Measurements from ENCODE around the gene LRP2BP. TPM values are rescaled to one million over a fixed set of nuclear protein-coding genes. Genes with fewer than 3 reads are reported as not detected.

Gene LRP2BP
- total RNA-seq, 1 donor from 2014 or later: 0.92 TPM

DNA sequence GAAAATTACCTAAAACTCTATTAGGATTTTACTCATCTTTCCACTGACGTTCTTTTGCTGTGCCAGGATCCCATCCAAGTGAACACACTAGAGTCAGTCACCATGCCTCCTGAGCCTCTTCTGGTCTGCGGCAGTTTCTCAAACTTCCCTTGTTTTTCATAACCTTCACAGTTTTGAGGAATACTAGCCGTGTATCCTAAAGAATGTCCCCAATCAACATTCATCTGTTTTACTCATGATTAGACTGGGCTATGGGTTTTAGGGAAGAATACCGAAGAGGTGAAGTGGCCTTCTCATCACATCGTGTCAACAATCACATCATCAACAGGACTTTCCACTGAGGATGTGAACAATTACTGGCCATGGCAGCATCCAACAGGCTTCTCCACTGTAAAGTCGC is 4.8 kb downstream of the LRP2BP start:
- peaks cover 14% of the 10 kb centered on the region for H3K4me1 Mint-ChIP-seq (ENCODE audit: unreplicated experiment)
- H3K9me3 Mint-ChIP-seq (ENCODE audit: unreplicated experiment): no peaks in the 10 kb centered on the region
- peaks cover 3% of the 10 kb centered on the region for H3K36me3 Mint-ChIP-seq (ENCODE audit: low read depth, unreplicated experiment)
- DNase-seq (ENCODE audit: low spot score): no peak
- peaks cover 5% of the 10 kb centered on the region for H3K27me3 Mint-ChIP-seq (ENCODE audit: unreplicated experiment)
- no peak overlapping the region for H3K27ac Mint-ChIP-seq (ENCODE audit: unreplicated experiment)
- no peak overlapping the region for H3K4me3 Mint-ChIP-seq (ENCODE audit: unreplicated experiment)
- TF ChIP-seq CTCF (IDR thresholded peaks at IDR 0.05; ENCODE audit: unreplicated experiment): no peak

GRCh38 chr4:185387957-185388356 is 7.8 kb downstream of the LRP2BP start:
- no peak for DNase-seq (ENCODE audit: low spot score)
- peaks cover 31% of the 10 kb centered on the region for H3K4me1 Mint-ChIP-seq (ENCODE audit: unreplicated experiment)
- no peaks in the 10 kb centered on the region for H3K27me3 Mint-ChIP-seq (ENCODE audit: unreplicated experiment)
- H3K27ac Mint-ChIP-seq (ENCODE audit: unreplicated experiment): no peak overlapping the region
- TF ChIP-seq CTCF (IDR thresholded peaks at IDR 0.05; ENCODE audit: unreplicated experiment): no peak
- no peaks in the 10 kb centered on the region for H3K9me3 Mint-ChIP-seq (ENCODE audit: unreplicated experiment)
- no peak overlapping the region for H3K4me3 Mint-ChIP-seq (ENCODE audit: unreplicated experiment)
- H3K36me3 Mint-ChIP-seq (ENCODE audit: low read depth, unreplicated experiment): peaks cover 8% of the 10 kb centered on the region

DNA sequence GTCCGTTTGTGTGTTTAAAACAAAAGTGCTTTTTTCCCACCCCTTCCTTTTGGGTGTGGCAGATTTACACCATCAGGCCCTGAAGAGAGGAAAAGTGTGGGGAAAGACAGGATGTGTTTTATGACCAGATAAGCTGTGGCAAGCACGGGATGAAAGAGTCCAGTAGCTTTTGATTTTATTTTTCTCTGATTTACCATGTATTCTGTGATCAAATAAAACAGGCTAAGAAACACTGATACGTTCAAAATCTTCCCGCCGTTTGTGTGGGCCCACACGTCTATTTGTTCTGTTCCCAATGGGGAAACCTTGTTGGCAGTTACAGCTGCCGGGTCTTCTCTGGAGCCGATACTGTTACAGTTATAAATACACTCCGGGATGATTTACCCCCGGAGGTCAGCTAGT is 10.8 kb downstream of the LRP2BP start:
- peaks cover 21% of the 10 kb centered on the region for H3K36me3 Mint-ChIP-seq (ENCODE audit: low read depth, unreplicated experiment)
- H3K4me3 Mint-ChIP-seq (ENCODE audit: unreplicated experiment): peak overlapping the region; percentile 25
- H3K9me3 Mint-ChIP-seq (ENCODE audit: unreplicated experiment): peaks cover 6% of the 10 kb centered on the region
- peak overlapping the region; percentile 98 for H3K27ac Mint-ChIP-seq (ENCODE audit: unreplicated experiment)
- no peak for DNase-seq (ENCODE audit: low spot score)
- TF ChIP-seq CTCF (IDR thresholded peaks at IDR 0.05; ENCODE audit: unreplicated experiment): no peak
- peaks cover 33% of the 10 kb centered on the region for H3K4me1 Mint-ChIP-seq (ENCODE audit: unreplicated experiment)
- H3K27me3 Mint-ChIP-seq (ENCODE audit: unreplicated experiment): no peaks in the 10 kb centered on the region

DNA sequence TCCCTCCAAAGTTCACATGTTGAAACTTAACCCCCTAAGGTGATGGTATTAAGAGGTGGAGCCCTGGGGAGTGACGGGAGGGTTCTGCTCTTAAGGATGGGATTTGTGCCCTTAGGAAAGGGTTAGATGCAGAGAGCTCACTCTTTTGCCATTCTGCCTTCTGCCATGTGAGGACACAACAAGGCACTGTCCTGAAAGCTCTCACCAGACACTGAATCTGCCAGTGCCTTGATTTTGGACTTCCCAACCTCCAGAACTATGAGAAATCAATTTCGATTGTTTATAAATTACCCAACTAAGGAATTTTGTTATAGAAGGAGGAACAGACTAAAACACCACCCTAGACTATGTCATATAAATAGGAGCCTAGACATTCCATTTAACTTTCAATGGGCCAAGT is 11.7 kb downstream of the LRP2BP start:
- peaks cover 21% of the 10 kb centered on the region for H3K36me3 Mint-ChIP-seq (ENCODE audit: low read depth, unreplicated experiment)
- H3K9me3 Mint-ChIP-seq (ENCODE audit: unreplicated experiment): peaks cover 6% of the 10 kb centered on the region
- no peak overlapping the region for H3K27ac Mint-ChIP-seq (ENCODE audit: unreplicated experiment)
- no peaks in the 10 kb centered on the region for H3K27me3 Mint-ChIP-seq (ENCODE audit: unreplicated experiment)
- TF ChIP-seq CTCF (IDR thresholded peaks at IDR 0.05; ENCODE audit: unreplicated experiment): no peak
- H3K4me3 Mint-ChIP-seq (ENCODE audit: unreplicated experiment): no peak overlapping the region
- peaks cover 33% of the 10 kb centered on the region for H3K4me1 Mint-ChIP-seq (ENCODE audit: unreplicated experiment)
- no peak for DNase-seq (ENCODE audit: low spot score)

DNA sequence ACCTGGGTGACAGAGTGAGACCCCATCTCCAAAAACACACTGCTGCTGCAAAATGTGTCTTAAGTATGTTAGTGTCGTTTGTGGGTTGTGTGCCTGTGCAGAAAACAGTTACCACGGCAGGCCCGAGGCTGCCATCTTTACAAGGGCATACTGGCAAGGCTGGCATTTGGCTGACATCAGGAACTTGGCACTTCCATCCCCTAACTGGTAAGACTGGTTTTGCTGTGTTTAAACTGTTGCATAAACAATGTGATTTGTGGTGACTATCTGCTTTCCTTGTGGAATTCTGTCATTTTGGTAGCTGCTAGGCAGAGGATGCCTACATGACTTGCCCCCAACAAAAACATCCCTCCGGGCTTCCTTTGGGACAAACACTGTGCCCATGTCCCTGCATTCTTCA is 12.3 kb downstream of the LRP2BP start:
- H3K4me3 Mint-ChIP-seq (ENCODE audit: unreplicated experiment): no peak overlapping the region

More for the DNA sequence above, 12.3 kb downstream of the LRP2BP start:
- Mint-ChIP-seq H3K27ac (ENCODE audit: unreplicated experiment) (no peak overlapping the region), H3K36me3 (ENCODE audit: low read depth, unreplicated experiment) (peaks cover 24% of the 10 kb centered on the region), H3K27me3 (ENCODE audit: unreplicated experiment) (no peaks in the 10 kb centered on the region), H3K9me3 (ENCODE audit: unreplicated experiment) (peaks cover 6% of the 10 kb centered on the region), H3K4me1 (ENCODE audit: unreplicated experiment) (peaks cover 33% of the 10 kb centered on the region)
- TF ChIP-seq CTCF (IDR thresholded peaks at IDR 0.05; ENCODE audit: unreplicated experiment): no peak
- DNase-seq (ENCODE audit: low spot score): no peak
